ENCODE data around the gene CGA. TPM values are rescaled to one million over a fixed set of nuclear protein-coding genes. Genes with fewer than 3 reads are reported as not detected.

The CGA gene
- total and polyA plus RNA-seq, 3 experiments from 2014 or later, result not detected

- Histone ChIP-seq H3K9me3 (ENCODE audit: low read length) (no peaks in the 10 kb centered on the region), H3K36me3 (ENCODE audit: insufficient read depth, low read length) (no peaks in the 10 kb centered on the region), H3K27me3 (ENCODE audit: insufficient read depth, low read length, poor library complexity, severe bottlenecking) (peaks cover 3% of the 10 kb centered on the region), H3K27ac (ENCODE audit: low read depth, low read length) (no peak overlapping the region), H3K4me3 (ENCODE audit: low read length) (no peak overlapping the region), H3K4me1 (ENCODE audit: insufficient read depth, low read length) (no peaks in the 10 kb centered on the region)
- ChIA-PET POLR2A (interaction anchor here (0.6 kb wide), 1 partner anchor 866 kb away, joined by 5 read pairs; no protein-coding TSS in a partner anchor), CTCF (interaction anchor here (1.0 to 2.7 kb wide), 4 partner anchors 12 to 1714 kb away, joined by 4 to 16 read pairs (median 6); no protein-coding TSS in a partner anchor)
- H3K4me3 Mint-ChIP-seq, result peak overlapping the region in 4 of 7 donors; percentile 27 to 59 (median 44)
- no peak overlapping the region for H3K27ac Mint-ChIP-seq
- H3K9me3 Mint-ChIP-seq, result no peaks in the 10 kb centered on the region
- H3K27me3 Mint-ChIP-seq, result peaks cover 4 to 18% of the 10 kb centered on the region in 2 donors
- no peaks in the 10 kb centered on the region for H3K36me3 Mint-ChIP-seq
- DNase-seq, result peak in 2 of 5 donors; percentile 10 to 50
- H3K4me1 Mint-ChIP-seq, result no peaks in the 10 kb centered on the region
These were observed 28.2 kb downstream of the CGA start for GRCh38 chr6:87066449-87067333.

- Histone ChIP-seq H3K4me1 (ENCODE audit: insufficient read depth, low read length) (no peaks in the 10 kb centered on the region), H3K27me3 (ENCODE audit: insufficient read depth, low read length, poor library complexity, severe bottlenecking) (peaks cover 3% of the 10 kb centered on the region), H3K36me3 (ENCODE audit: insufficient read depth, low read length) (no peaks in the 10 kb centered on the region), H3K4me3 (ENCODE audit: low read length) (no peak overlapping the region), H3K9me3 (ENCODE audit: low read length) (no peaks in the 10 kb centered on the region), H3K27ac (ENCODE audit: low read depth, low read length) (no peak overlapping the region)
- DNase-seq, result no peak
- Mint-ChIP-seq H3K27me3 (peaks cover 9 to 15% of the 10 kb centered on the region in 2 donors), H3K36me3 (no peaks in the 10 kb centered on the region), H3K4me3 (no peak overlapping the region), H3K9me3 (no peaks in the 10 kb centered on the region), H3K4me1 (no peaks in the 10 kb centered on the region), H3K27ac (no peak overlapping the region)
- ChIA-PET CTCF (interaction anchor here (1.7 kb wide), 1 partner anchor 14 kb away, joined by 6 read pairs; no protein-coding TSS in a partner anchor), POLR2A (no interaction called here)
These were observed 29.8 kb downstream of the CGA start for GRCh38 chr6:87065117-87065516.

GRCh38 chr6:87059943-87060342 lies 35.0 kb downstream of the CGA start:
- Histone ChIP-seq H3K36me3 (ENCODE audit: insufficient read depth, low read length) (no peaks in the 10 kb centered on the region), H3K4me3 (ENCODE audit: low read length) (no peak overlapping the region), H3K4me1 (ENCODE audit: insufficient read depth, low read length) (no peaks in the 10 kb centered on the region), H3K27me3 (ENCODE audit: insufficient read depth, low read length, poor library complexity, severe bottlenecking) (peaks cover 3% of the 10 kb centered on the region), H3K27ac (ENCODE audit: low read depth, low read length) (no peak overlapping the region), H3K9me3 (ENCODE audit: low read length) (no peaks in the 10 kb centered on the region)
- no peak overlapping the region for H3K27ac Mint-ChIP-seq
- H3K27me3 Mint-ChIP-seq, result peaks cover 15 to 38% of the 10 kb centered on the region in 2 donors
- H3K9me3 Mint-ChIP-seq, result no peaks in the 10 kb centered on the region
- ChIA-PET CTCF (no interaction called here), POLR2A (no interaction called here)
- H3K4me1 Mint-ChIP-seq, result peaks cover 0 to 4% (median 3%) of the 10 kb centered on the region in 3 donors
- no peak overlapping the region for H3K4me3 Mint-ChIP-seq
- no peaks in the 10 kb centered on the region for H3K36me3 Mint-ChIP-seq
- DNase-seq, result no peak

GRCh38 chr6:87054143-87054833 lies 40.6 kb downstream of the CGA start:
- H3K4me3 ChIP-seq (ENCODE audit: low read length), result no peak overlapping the region
- no peaks in the 10 kb centered on the region for H3K9me3 ChIP-seq (ENCODE audit: low read length)
- Mint-ChIP-seq H3K4me1 (peaks cover 0 to 4% (median 3%) of the 10 kb centered on the region in 3 donors), H3K9me3 (no peaks in the 10 kb centered on the region), H3K27me3 (peaks cover 7 to 31% of the 10 kb centered on the region in 2 donors), H3K27ac (no peak overlapping the region), H3K4me3 (no peak overlapping the region), H3K36me3 (no peaks in the 10 kb centered on the region)
- ChIA-PET CTCF (no interaction called here), POLR2A (no interaction called here)
- no peaks in the 10 kb centered on the region for H3K27me3 ChIP-seq (ENCODE audit: insufficient read depth, low read length, poor library complexity, severe bottlenecking)
- no peak for DNase-seq
- no peaks in the 10 kb centered on the region for H3K4me1 ChIP-seq (ENCODE audit: insufficient read depth, low read length)
- no peak overlapping the region for H3K27ac ChIP-seq (ENCODE audit: low read depth, low read length)
- no peaks in the 10 kb centered on the region for H3K36me3 ChIP-seq (ENCODE audit: insufficient read depth, low read length)

- H3K4me3 Mint-ChIP-seq, result no peak overlapping the region
- Histone ChIP-seq H3K27ac (ENCODE audit: low read depth, low read length) (no peak overlapping the region), H3K9me3 (ENCODE audit: low read length) (no peaks in the 10 kb centered on the region), H3K4me1 (ENCODE audit: insufficient read depth, low read length) (no peaks in the 10 kb centered on the region), H3K36me3 (ENCODE audit: insufficient read depth, low read length) (no peaks in the 10 kb centered on the region), H3K27me3 (ENCODE audit: insufficient read depth, low read length, poor library complexity, severe bottlenecking) (no peaks in the 10 kb centered on the region), H3K4me3 (ENCODE audit: low read length) (no peak overlapping the region)
- H3K27ac Mint-ChIP-seq, result no peak overlapping the region
- H3K4me1 Mint-ChIP-seq, result peaks cover 0 to 4% (median 3%) of the 10 kb centered on the region in 3 donors
- no peaks in the 10 kb centered on the region for H3K36me3 Mint-ChIP-seq
- CTCF ChIA-PET, result no interaction called here
- H3K9me3 Mint-ChIP-seq, result no peaks in the 10 kb centered on the region
- no peak for DNase-seq
- peaks cover 7 to 28% of the 10 kb centered on the region in 2 donors for H3K27me3 Mint-ChIP-seq
- POLR2A ChIA-PET, result no interaction called here
These were observed 41.6 kb downstream of the CGA start for GRCh38 chr6:87053312-87053711.

GRCh38 chr6:87049779-87050178 lies 45.1 kb downstream of the CGA start:
- DNase-seq, result no peak
- ChIA-PET CTCF (no interaction called here), POLR2A (no interaction called here)
- Histone ChIP-seq H3K36me3 (ENCODE audit: insufficient read depth, low read length) (no peaks in the 10 kb centered on the region), H3K9me3 (ENCODE audit: low read length) (no peaks in the 10 kb centered on the region), H3K27me3 (ENCODE audit: insufficient read depth, low read length, poor library complexity, severe bottlenecking) (no peaks in the 10 kb centered on the region), H3K27ac (ENCODE audit: low read depth, low read length) (no peak overlapping the region), H3K4me1 (ENCODE audit: insufficient read depth, low read length) (no peaks in the 10 kb centered on the region), H3K4me3 (ENCODE audit: low read length) (no peak overlapping the region)
- peaks cover 1 to 25% of the 10 kb centered on the region in 2 donors for H3K27me3 Mint-ChIP-seq
- no peaks in the 10 kb centered on the region for H3K36me3 Mint-ChIP-seq
- H3K9me3 Mint-ChIP-seq, result no peaks in the 10 kb centered on the region
- H3K27ac Mint-ChIP-seq, result no peak overlapping the region
- no peak overlapping the region for H3K4me3 Mint-ChIP-seq
- no peaks in the 10 kb centered on the region for H3K4me1 Mint-ChIP-seq

DNA sequence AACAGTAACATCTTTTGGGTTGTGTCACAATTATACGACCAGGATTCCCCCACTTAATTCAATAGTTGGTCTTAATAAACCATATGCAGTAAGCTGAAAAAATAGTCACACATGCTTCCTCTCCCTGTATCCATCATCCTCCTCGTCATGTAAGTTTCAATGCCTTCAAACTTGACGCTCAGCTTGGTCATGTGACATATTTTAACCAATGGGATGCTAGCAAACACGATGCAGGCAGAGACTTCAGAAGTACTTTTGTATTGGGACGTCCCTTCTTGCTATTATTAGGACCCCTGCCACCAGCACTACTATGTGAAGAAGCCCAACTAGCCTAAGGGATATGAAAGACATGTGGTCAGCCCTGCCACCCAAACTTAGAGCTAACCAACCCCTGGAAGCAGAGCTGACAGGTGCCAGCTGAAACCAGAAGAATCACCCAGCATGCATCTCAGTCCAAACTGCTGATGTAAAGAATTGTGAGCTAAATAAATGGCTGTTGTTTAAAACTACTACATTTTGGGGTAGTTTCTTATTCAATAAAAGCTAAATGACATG lies 49.3 kb downstream of the CGA start:
- Mint-ChIP-seq H3K27me3 (peaks cover 4 to 44% of the 10 kb centered on the region in 2 donors), H3K4me3 (no peak overlapping the region), H3K36me3 (no peaks in the 10 kb centered on the region), H3K27ac (no peak overlapping the region), H3K4me1 (no peaks in the 10 kb centered on the region), H3K9me3 (no peaks in the 10 kb centered on the region)
- Histone ChIP-seq H3K27ac (ENCODE audit: low read depth, low read length) (no peak overlapping the region), H3K27me3 (ENCODE audit: insufficient read depth, low read length, poor library complexity, severe bottlenecking) (peaks cover 3% of the 10 kb centered on the region), H3K4me3 (ENCODE audit: low read length) (no peak overlapping the region), H3K4me1 (ENCODE audit: insufficient read depth, low read length) (no peaks in the 10 kb centered on the region), H3K36me3 (ENCODE audit: insufficient read depth, low read length) (no peaks in the 10 kb centered on the region), H3K9me3 (ENCODE audit: low read length) (no peaks in the 10 kb centered on the region)
- ChIA-PET POLR2A (no interaction called here), CTCF (no interaction called here)
- DNase-seq, result no peak

GRCh38 chr6:87040729-87041128 lies 54.2 kb downstream of the CGA start:
- Mint-ChIP-seq H3K4me3 (no peak overlapping the region), H3K9me3 (peaks cover 0 to 2% (median 0%) of the 10 kb centered on the region in 5 donors), H3K36me3 (no peaks in the 10 kb centered on the region), H3K4me1 (no peaks in the 10 kb centered on the region), H3K27me3 (peaks cover 3 to 38% of the 10 kb centered on the region in 2 donors), H3K27ac (no peak overlapping the region)
- POLR2A ChIA-PET, result no interaction called here
- Histone ChIP-seq H3K36me3 (ENCODE audit: insufficient read depth, low read length) (no peaks in the 10 kb centered on the region), H3K4me1 (ENCODE audit: insufficient read depth, low read length) (no peaks in the 10 kb centered on the region), H3K27me3 (ENCODE audit: insufficient read depth, low read length, poor library complexity, severe bottlenecking) (peaks cover 3% of the 10 kb centered on the region), H3K4me3 (ENCODE audit: low read length) (no peak overlapping the region), H3K9me3 (ENCODE audit: low read length) (no peaks in the 10 kb centered on the region), H3K27ac (ENCODE audit: low read depth, low read length) (no peak overlapping the region)
- CTCF ChIA-PET, result no interaction called here
- DNase-seq, result no peak
